22Rv1 (cell line): ENCODE data around the gene XPR1.

Source experiments
- ZFX ChIP-seq: fragments of 450-650 bp; IDR thresholded peaks from 2 replicates; pipeline ENCODE4 v1.6.1; 2017; ENCODE audit warnings: antibody characterized with exemption, borderline replicate concordance
- TF ChIP-seq, protein P1 (sequence below): fragments of 450-650 bp; IDR thresholded peaks from 2 replicates; pipeline ENCODE4 v1.5.1; 2017; ENCODE audit warnings: mild to moderate bottlenecking

DNA sequence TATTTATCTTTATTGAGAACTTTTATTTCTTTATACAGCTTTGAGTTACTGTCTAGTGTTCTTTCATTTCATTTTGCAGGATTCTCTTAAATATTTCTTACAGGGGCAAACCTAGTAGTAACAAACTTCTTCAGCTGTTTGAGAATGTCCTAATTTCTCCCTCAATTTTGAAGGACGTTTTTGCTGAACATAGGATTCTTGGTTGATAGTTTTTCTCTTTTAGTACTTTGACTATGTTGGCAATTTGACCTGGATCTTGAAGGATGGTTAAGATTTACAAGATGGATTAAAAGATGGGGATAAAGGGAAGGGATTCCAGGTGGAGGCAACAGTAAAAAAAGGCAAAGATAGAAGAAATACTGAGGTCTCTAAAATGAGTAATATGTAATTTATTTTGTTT is 38.9 kb downstream of the XPR1 start:
- TF ChIP-seq, protein P1, sequence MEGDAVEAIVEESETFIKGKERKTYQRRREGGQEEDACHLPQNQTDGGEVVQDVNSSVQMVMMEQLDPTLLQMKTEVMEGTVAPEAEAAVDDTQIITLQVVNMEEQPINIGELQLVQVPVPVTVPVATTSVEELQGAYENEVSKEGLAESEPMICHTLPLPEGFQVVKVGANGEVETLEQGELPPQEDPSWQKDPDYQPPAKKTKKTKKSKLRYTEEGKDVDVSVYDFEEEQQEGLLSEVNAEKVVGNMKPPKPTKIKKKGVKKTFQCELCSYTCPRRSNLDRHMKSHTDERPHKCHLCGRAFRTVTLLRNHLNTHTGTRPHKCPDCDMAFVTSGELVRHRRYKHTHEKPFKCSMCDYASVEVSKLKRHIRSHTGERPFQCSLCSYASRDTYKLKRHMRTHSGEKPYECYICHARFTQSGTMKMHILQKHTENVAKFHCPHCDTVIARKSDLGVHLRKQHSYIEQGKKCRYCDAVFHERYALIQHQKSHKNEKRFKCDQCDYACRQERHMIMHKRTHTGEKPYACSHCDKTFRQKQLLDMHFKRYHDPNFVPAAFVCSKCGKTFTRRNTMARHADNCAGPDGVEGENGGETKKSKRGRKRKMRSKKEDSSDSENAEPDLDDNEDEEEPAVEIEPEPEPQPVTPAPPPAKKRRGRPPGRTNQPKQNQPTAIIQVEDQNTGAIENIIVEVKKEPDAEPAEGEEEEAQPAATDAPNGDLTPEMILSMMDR = no peak
- TF ChIP-seq ZFX = no peak
